RCC 7860 (cell line): ENCODE results near the gene NDUFA9.

Experiments used
- DNase-seq: peaks from one replicate; pipeline ENCODE4 v3.0.0-alpha.2; 2015; ENCODE audit warnings: low spot score
- FAIRE-seq: peaks from 2 replicates; lab custom pipeline; 2012; peaks lifted over from hg19 to GRCh38; lab: Jason Lieb, UNC

NDUFA9 gene

GRCh38 chr12:4648501-4649357 lies at the start of gene NDUFA9, which contains the start of gene AKAP3:
TSS of gene NDUFA9 (plus strand) at chr12:4649114. CDS start at chr12:4649127, 13 bp downstream.
TSS of gene AKAP3 (minus strand) at chr12:4649051. CDS start at chr12:4638196, 10,855 bp downstream.
- DNase-seq (peak; percentile 67), FAIRE-seq (peak; percentile 68)

- DNase-seq (no peak), FAIRE-seq (no peak)
Measured at GRCh38 chr12:4603421-4603820, 45.5 kb upstream of the NDUFA9 start.

DNA sequence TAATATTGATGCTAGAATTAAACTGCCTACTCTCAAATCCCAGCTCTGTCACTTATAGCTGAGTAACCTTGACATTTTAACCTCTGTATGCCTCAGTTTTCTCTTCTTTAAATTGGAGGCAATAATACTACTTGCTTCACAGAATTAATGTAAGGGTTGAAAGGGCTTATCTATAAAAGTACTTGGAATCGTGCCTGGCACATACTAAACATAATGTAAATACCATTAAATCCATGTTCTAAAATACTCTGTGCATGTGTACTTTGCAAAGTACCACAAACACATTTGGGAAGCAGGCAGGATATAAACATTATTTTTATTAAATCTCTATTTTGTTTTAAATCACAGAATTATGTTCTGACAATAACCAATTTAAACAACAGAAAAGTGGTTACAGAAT lies 45.0 kb upstream of the NDUFA9 start:
- no peak for DNase-seq
- FAIRE-seq, result no peak

DNA sequence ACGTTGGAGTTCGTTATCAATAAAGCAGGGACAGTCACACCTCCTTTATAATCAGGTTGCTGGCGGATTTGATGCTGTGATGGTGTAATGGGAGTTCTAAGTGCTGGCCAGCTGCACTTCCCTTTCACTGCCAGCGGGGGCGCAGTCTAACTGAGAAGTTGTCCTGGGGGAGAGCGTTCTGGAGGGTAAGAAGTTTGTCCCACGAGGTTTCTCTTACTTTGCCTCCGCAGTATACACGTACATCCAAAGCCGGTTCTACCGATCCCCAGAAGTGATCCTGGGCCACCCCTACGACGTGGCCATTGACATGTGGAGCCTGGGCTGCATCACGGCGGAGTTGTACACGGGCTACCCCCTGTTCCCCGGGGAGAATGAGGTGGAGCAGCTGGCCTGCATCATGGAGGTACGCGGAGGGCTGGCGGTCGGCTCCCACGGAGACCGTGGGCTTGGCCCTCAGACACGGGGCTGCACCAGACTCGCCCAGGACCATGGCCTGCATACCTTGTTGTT lies 44.2 kb upstream of the NDUFA9 start:
- DNase-seq (peak; percentile 78), FAIRE-seq (peak; percentile 70)

GRCh38 chr12:4607056-4607455 lies 41.9 kb upstream of the NDUFA9 start:
- FAIRE-seq (no peak), DNase-seq (no peak)

- no peak for DNase-seq
- FAIRE-seq, result no peak
Measured at GRCh38 chr12:4609071-4609470, 39.8 kb upstream of the NDUFA9 start.

DNA sequence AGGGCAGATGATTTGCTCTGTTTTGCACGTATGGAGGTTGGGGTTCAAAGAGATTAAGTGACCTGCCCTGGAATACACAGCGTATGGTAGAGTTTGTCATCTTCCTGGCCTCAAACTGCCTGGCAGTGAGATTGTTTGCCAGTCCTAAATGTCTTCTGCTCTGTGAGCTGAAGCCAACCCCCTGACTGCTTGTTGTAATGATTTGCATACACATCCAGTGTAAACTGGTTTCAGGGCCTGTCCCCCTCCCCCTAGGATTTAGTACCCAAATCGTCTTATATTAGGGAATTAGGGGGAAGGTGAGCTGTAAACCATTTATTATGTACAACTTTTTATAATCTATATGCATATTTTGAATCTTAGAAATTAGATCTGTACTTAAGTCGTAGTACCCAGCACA lies 38.4 kb upstream of the NDUFA9 start:
- no peak for DNase-seq
- FAIRE-seq, result no peak

- DNase-seq (no peak), FAIRE-seq (no peak)
Measured at GRCh38 chr12:4615667-4616066, 33.2 kb upstream of the NDUFA9 start.

DNA sequence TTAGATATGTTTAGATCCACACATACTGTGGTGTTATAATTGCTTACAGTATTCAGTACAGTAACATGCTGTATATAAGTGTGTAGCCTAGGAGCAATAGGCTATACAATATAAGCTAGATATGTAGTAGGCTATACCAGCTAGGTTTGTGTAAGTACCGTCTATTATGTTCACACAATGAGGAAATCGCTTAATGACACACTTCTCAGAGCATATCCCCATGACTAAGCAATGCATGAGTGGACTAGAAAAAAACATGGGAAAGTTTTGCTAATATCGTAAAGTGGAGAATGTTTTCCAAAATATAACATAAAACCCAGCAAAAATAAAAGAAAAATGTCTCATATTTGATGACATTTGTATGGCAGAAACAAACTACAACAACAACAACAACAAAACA lies 27.4 kb upstream of the NDUFA9 start:
- FAIRE-seq (no peak), DNase-seq (no peak)

- FAIRE-seq, result no peak
- DNase-seq, result no peak
Measured at GRCh38 chr12:4626543-4626942, 22.4 kb upstream of the NDUFA9 start.

DNA sequence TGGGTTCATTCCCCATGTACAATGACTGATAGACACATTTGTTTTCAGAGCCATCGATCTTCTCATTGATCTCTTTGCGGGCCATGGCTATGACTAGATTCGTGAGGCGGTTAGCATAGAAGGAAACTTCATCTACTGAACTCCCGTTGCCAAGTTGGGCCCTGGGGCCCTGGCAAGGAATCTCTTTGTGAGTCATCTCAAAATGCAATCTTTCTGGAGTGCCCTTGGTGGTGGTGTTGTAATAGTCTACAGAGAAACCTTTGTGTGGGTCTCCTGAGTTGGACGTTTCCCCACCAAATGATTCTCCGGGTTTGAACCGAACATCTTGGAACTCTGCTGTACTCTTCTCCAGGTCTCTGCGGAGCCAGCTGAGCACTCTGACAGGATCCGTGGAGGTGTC lies 20.5 kb upstream of the NDUFA9 start:
- no peak for FAIRE-seq
- no peak for DNase-seq

GRCh38 chr12:4630262-4630661 lies 18.7 kb upstream of the NDUFA9 start:
- no peak for FAIRE-seq
- no peak for DNase-seq

GRCh38 chr12:4643747-4644146 lies 5.2 kb upstream of the NDUFA9 start:
- FAIRE-seq, result no peak

DNA sequence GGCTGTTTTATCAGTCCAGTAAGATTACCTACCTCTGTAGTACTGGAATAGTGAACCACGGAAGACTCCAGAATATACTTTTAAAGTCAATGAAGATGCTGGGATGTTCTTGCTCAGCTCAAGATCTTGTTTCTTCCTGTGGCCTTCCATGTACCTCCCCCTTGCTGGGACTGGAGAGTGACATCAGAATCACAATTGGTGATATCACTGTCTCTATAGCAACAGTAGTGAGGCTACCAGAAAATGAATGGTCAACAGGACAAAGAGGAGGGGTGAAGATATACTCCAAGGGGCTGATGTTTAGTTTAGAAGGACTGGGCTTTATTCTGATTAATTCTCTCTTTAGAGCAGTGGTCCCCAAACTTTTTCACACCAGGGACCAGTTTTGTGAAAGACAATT lies 3.9 kb upstream of the NDUFA9 start:
- FAIRE-seq (no peak), DNase-seq (no peak)

More at GRCh38 chr12:4643747-4644146, 5.2 kb upstream of the NDUFA9 start:
- no peak for DNase-seq

DNA sequence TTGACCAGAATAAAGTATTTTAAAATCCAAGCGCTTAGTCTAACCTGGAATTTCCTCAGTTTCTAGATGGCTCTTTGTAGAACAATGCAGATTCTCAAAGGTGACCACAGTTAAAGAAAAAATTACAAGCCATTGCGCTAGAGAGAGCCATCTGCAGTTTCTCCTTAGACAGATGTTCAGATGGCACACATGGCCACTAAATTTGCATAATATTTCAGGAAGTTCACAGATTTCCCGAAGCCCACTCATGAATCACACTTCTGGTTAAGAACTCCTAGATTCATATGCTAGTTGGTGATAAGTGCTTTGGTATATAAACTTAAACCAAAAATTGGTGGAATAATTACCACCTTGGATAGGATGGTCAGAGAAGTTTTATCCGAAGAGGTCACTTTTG lies 812 bp upstream of the NDUFA9 start:
- FAIRE-seq, result no peak
- no peak for DNase-seq

- DNase-seq (no peak), FAIRE-seq (no peak)
Measured at GRCh38 chr12:4649358-4649661, 396 bp downstream of the NDUFA9 start.

- DNase-seq (no peak), FAIRE-seq (no peak)
Measured at GRCh38 chr12:4653257-4653656, 4.3 kb downstream of the NDUFA9 start.

GRCh38 chr12:4653691-4654090 lies 4.8 kb downstream of the NDUFA9 start:
- FAIRE-seq (no peak), DNase-seq (no peak)

GRCh38 chr12:4663971-4664505 lies 15.1 kb downstream of the NDUFA9 start:
- peak; percentile 2 for FAIRE-seq

DNA sequence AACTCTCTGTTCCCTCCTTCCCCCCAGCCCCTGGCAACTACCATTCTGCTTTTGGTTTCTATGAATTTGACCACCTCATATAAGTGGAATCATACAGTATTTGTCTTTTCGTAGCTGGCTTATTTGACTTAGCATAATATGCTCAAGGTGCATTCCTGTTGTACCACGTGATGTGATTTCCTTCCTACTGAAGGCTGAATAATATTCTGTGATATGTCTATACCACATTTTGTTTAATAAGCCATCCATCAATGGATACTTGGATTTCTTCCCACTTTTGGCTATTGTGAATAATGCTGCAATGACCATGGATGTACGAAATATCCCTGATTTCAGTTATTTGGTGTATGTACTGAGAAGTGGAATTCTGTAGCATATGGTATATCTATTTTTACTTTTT lies 16.3 kb downstream of the NDUFA9 start:
- no peak for FAIRE-seq

More at GRCh38 chr12:4663971-4664505, 15.1 kb downstream of the NDUFA9 start:
- DNase-seq, result peak; percentile 60

GRCh38 chr12:4679711-4680110 lies 30.8 kb downstream of the NDUFA9 start:
- DNase-seq, result no peak
- FAIRE-seq, result no peak

More for the DNA sequence above, 16.3 kb downstream of the NDUFA9 start:
- no peak for DNase-seq

DNA sequence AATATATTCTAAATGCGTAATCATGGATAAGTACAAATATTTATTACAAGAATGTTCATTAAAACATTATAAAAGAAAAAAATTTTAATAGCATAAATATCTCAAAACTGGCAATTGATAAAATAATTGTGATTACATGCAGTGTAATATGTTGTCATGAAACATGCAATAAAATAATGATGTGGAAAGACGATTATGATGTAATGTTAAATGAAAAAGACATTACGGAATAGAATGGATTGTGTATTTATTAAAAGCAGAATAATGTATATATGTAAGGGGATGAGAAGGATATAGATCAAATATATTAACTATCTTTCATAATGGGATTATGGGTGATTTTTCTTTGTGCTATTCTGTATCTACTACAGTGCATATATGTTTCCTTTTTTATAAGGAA lies 32.8 kb downstream of the NDUFA9 start:
- DNase-seq (no peak), FAIRE-seq (no peak)
